Gastrocnemius medialis (tissue), 4 donors: Measurements from ENCODE around the gene PELI3. TPM values are rescaled to one million over a fixed set of nuclear protein-coding genes. Genes with fewer than 3 reads are reported as not detected.

Experiments
- ATAC-seq, 2 donors: fragments of 150-250 bp; one replicate each; pipeline ENCODE4 v1.9.1; 2016
- DNase-seq, 2 donors: peaks; one replicate each; pipeline ENCODE4 v3.0.0-alpha.2; 2019
- H3K27ac ChIP-seq, 4 donors: fragments of 200-600 bp; sonication (generic); 1 replicate in 1 of 4; 2 replicates in 3 of 4; pipeline ENCODE4 v1.5.1; 2016 to 2018; ENCODE audit warnings: mild to moderate bottlenecking in 2 of 4, moderate library complexity in 1 of 4
- H3K27me3 ChIP-seq, 3 donors: fragments of 200-600 bp; sonication (generic) in 2 of 3; 1 replicate in 1 of 3; 2 replicates in 2 of 3; pipeline versions ENCODE4 v1.5.1 to v1.6.0; 2016 to 2019; ENCODE audit warnings: mild to moderate bottlenecking in 1 of 3, moderate library complexity in 1 of 3
- H3K36me3 ChIP-seq, 2 donors: fragments of 200-600 bp; sonication (generic) in 1 of 2; one replicate each; pipeline ENCODE4 v1.5.1; 2017 to 2018
- H3K4me1 ChIP-seq, 2 donors: fragments of 200-600 bp; sonication (generic) in 1 of 2; one replicate each; pipeline ENCODE4 v1.5.1; 2016 to 2017; ENCODE audit warnings: mild to moderate bottlenecking in 2 of 2
- H3K4me3 ChIP-seq, 4 donors: fragments of 200-600 bp; sonication (generic) in 3 of 4; 1 replicate in 1 of 4; 2 replicates in 3 of 4; pipeline ENCODE4 v1.5.1; 2016 to 2019; ENCODE audit warnings: mild to moderate bottlenecking in 2 of 4
- H3K9me3 ChIP-seq, 3 donors: fragments of 200-600 bp; sonication (generic) in 2 of 3; 1 replicate in 1 of 3; 2 replicates in 2 of 3; pipeline ENCODE4 v1.5.1; 2016 to 2019
- CTCF ChIP-seq, 5 experiments: fragments of 450-650 bp in 3 of 5; fragments of 200-600 bp in 2 of 5; sonication (generic) in 2 of 5; IDR thresholded peaks in 4 of 5; conservative IDR thresholded peaks in 1 of 5; 1 replicate in 4 of 5; 2 replicates in 1 of 5; pipeline ENCODE4 v1.5.1; 2016 to 2019; ENCODE audit warnings: antibody characterized with exemption in 5 of 5, mild to moderate bottlenecking in 3 of 5, moderate library complexity in 3 of 5
- POLR2A ChIP-seq, 2 donors: fragments of 450-650 bp; IDR thresholded peaks; one replicate each; pipeline ENCODE4 v1.6.1; 2017; ENCODE audit warnings: antibody characterized with exemption in 2 of 2, mild to moderate bottlenecking in 2 of 2, moderate library complexity in 2 of 2
- in situ Hi-C, 4 donors: fragments of 200-750 bp; cut with MboI; loops; one replicate each; pipeline versions ENCODE4 v1.15.0 to v1.8.0; 2017; ENCODE audit warnings: low sequenced_read_pairs in 4 of 4
- intact Hi-C: fragments of 100-400 bp; cut with DNase I; formaldehyde crosslinking; loops from one replicate; pipeline ENCODE4 v1.15.1; 2023; ENCODE audit warnings: low total_unique reads
- total RNA-seq, 4 donors: library from RNA; depleted of rRNA; stranded (reverse); fragments of >200 nt; gene quantifications; one replicate each; pipeline versions ENCODE4 v1.1.0 to v1.2.3, GENCODE V29; 2016

Gene PELI3
- total RNA-seq, 4 donors from 2014 or later, result 26.1 to 55.9 (median 37.3) TPM

GRCh38 chr11:66509131-66509561 lies 42.4 kb downstream of the PELI3 start:
- DNase-seq, result no peak
- peak in 1 of 2 donors; percentile 19 for ATAC-seq
- Histone ChIP-seq H3K36me3 (peaks cover 0 to 28% of the 10 kb centered on the region in 2 donors), H3K9me3 (no peaks in the 10 kb centered on the region), H3K4me1 (peaks cover 11 to 17% of the 10 kb centered on the region in 2 donors), H3K4me3 (no peak overlapping the region), H3K27ac (no peak overlapping the region), H3K27me3 (no peaks in the 10 kb centered on the region)
- in situ Hi-C loops, result no loop called here
- no peak for TF ChIP-seq POLR2A (IDR thresholded peaks at IDR 0.05)
- TF ChIP-seq CTCF (IDR thresholded peaks at IDR 0.05 in 4 of 5, conservative IDR thresholded peaks at IDR 0.05 in 1 of 5), result no peak
- intact Hi-C loops, result no loop called here

DNA sequence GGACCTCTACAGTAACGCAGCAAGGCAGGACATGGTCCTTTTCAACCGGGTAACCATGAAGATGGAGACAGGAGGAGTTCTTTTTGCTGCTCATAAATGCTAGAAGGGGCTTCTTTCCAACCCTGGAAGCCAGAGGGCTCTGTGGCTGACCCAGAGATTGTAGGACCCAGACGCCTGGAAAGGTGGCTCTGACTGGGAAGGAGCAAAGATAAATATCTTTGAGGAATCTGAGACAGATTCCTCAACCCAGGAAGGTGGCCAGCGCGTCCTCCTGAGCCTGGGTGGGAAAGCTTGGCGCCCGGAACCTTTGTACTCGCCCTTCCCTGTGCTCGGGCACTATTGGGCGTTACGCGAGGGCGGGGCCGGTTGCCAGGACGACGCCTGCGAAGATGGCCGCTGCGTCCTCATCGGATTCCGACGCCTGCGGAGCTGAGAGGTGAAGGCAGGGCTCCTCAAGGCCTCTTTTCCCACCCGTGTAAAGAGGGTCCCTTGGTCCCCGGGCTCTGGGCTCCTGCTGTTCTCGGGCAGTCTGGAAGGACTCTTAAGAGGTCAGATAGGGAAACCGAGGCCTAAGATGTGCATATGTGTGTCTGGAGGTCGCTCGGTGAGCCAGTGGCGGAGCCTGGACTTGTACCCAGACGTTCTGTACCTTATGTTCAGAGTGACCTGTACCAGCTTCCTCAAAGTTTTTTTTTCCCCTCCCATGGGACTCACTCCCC lies 43.7 kb downstream of the PELI3 start, which contains the start of gene BBS1:
TSS of gene BBS1 (plus strand) at position 365 of the 719 bp plus-strand sequence. CDS start at position 390, 25 bp downstream.
- H3K9me3 ChIP-seq, result no peaks in the 10 kb centered on the region
- peak; percentile 93 to 95 for ATAC-seq
- intact Hi-C loops, result loop anchor here (1.0 to 2.0 kb wide), 2 partner anchors 30 to 44 kb away; partner anchors contain the start of genes DPP3 and PELI3
- H3K36me3 ChIP-seq, result peaks cover 0 to 27% of the 10 kb centered on the region in 2 donors
- peaks cover 11 to 17% of the 10 kb centered on the region in 2 donors for H3K4me1 ChIP-seq
- peak; percentile 66 to 80 for DNase-seq
- peak within 1 kb of the TSS; percentile 82 to 95 (median 86) for H3K4me3 ChIP-seq
- peak in 1 of 2 donors; percentile 20 for TF ChIP-seq POLR2A (IDR thresholded peaks at IDR 0.05)
- peak in 1 of 5 experiments; percentile 20 for TF ChIP-seq CTCF (IDR thresholded peaks at IDR 0.05 in 4 of 5, conservative IDR thresholded peaks at IDR 0.05 in 1 of 5)
- peak within 1 kb of the TSS; percentile 67 to 79 (median 74) for H3K27ac ChIP-seq
- in situ Hi-C loops, result no loop called here
- H3K27me3 ChIP-seq, result no peaks in the 10 kb centered on the region

GRCh38 chr11:66510990-66511339 lies 44.3 kb downstream of the PELI3 start:
- Histone ChIP-seq H3K9me3 (no peaks in the 10 kb centered on the region), H3K27ac (peak overlapping the region; percentile 67 to 79 (median 74)), H3K36me3 (peaks cover 0 to 26% of the 10 kb centered on the region in 2 donors), H3K4me3 (peak overlapping the region; percentile 82 to 95 (median 86)), H3K4me1 (peaks cover 11 to 17% of the 10 kb centered on the region in 2 donors), H3K27me3 (no peaks in the 10 kb centered on the region)
- no peak for TF ChIP-seq POLR2A (IDR thresholded peaks at IDR 0.05)
- no peak for TF ChIP-seq CTCF (IDR thresholded peaks at IDR 0.05 in 4 of 5, conservative IDR thresholded peaks at IDR 0.05 in 1 of 5)
- in situ Hi-C loops (no loop called here), intact Hi-C loops (loop anchor here (1.0 to 2.0 kb wide), 2 partner anchors 31 to 44 kb away; partner anchors contain the start of genes DPP3 and PELI3)
- ATAC-seq, result no peak
- DNase-seq, result no peak

GRCh38 chr11:66523611-66524010 lies 56.9 kb downstream of the PELI3 start:
- TF ChIP-seq POLR2A (IDR thresholded peaks at IDR 0.05), result no peak
- no peak for TF ChIP-seq CTCF (IDR thresholded peaks at IDR 0.05 in 4 of 5, conservative IDR thresholded peaks at IDR 0.05 in 1 of 5)
- ATAC-seq, result no peak
- in situ Hi-C loops, result no loop called here
- DNase-seq, result no peak
- Histone ChIP-seq H3K36me3 (peaks cover 0 to 45% of the 10 kb centered on the region in 2 donors), H3K27me3 (no peaks in the 10 kb centered on the region), H3K4me3 (no peak overlapping the region), H3K9me3 (no peaks in the 10 kb centered on the region), H3K27ac (peak overlapping the region in 3 of 4 donors; percentile 69 to 82 (median 75)), H3K4me1 (peaks cover 0 to 12% of the 10 kb centered on the region in 2 donors)
- intact Hi-C loops, result loop anchor here (1.0 kb wide), 1 partner anchor 23 kb away; the partner anchor contains the start of genes ACTN3 and ZDHHC24
